ENCODE measurements around the gene KLB.

- TF ChIP-seq CTCF (IDR thresholded peaks at IDR 0.05) (no peak), POLR2A (IDR thresholded peaks at IDR 0.05) (no peak)
These were observed 23.0 kb upstream of the KLB start for GRCh38 chr4:39383690-39384089.

All from Peyer's patch (tissue), 4 donors.